ENCODE data around the gene RPS19BP1. TPM values are rescaled to one million over a fixed set of nuclear protein-coding genes. Genes with fewer than 3 reads are reported as not detected.
A peak's percentile ranks its signal among the peaks of the same experiment; 100 is the strongest.

RPS19BP1 gene
- total RNA-seq, 1 donor from 2014 or later, result 47.9 TPM

- H3K36me3 Mint-ChIP-seq (ENCODE audit: low read depth), result peaks cover 35% of the 10 kb centered on the region
- no peaks in the 10 kb centered on the region for H3K27me3 Mint-ChIP-seq (ENCODE audit: low read depth)
- peak overlapping the region; percentile 99 for H3K27ac Mint-ChIP-seq (ENCODE audit: unreplicated experiment)
- no peak for DNase-seq (ENCODE audit: low spot score)
- TF ChIP-seq, protein P1, sequence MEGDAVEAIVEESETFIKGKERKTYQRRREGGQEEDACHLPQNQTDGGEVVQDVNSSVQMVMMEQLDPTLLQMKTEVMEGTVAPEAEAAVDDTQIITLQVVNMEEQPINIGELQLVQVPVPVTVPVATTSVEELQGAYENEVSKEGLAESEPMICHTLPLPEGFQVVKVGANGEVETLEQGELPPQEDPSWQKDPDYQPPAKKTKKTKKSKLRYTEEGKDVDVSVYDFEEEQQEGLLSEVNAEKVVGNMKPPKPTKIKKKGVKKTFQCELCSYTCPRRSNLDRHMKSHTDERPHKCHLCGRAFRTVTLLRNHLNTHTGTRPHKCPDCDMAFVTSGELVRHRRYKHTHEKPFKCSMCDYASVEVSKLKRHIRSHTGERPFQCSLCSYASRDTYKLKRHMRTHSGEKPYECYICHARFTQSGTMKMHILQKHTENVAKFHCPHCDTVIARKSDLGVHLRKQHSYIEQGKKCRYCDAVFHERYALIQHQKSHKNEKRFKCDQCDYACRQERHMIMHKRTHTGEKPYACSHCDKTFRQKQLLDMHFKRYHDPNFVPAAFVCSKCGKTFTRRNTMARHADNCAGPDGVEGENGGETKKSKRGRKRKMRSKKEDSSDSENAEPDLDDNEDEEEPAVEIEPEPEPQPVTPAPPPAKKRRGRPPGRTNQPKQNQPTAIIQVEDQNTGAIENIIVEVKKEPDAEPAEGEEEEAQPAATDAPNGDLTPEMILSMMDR (IDR thresholded peaks at IDR 0.05), result no peak
- no peaks in the 10 kb centered on the region for H3K9me3 Mint-ChIP-seq (ENCODE audit: low read depth)
- H3K4me3 Mint-ChIP-seq (ENCODE audit: unreplicated experiment), result peak overlapping the region; percentile 90
- peaks cover 39% of the 10 kb centered on the region for H3K4me1 Mint-ChIP-seq (ENCODE audit: low read depth)
Measured at GRCh38 chr22:39518996-39519680, 13.4 kb downstream of the RPS19BP1 start.

DNA sequence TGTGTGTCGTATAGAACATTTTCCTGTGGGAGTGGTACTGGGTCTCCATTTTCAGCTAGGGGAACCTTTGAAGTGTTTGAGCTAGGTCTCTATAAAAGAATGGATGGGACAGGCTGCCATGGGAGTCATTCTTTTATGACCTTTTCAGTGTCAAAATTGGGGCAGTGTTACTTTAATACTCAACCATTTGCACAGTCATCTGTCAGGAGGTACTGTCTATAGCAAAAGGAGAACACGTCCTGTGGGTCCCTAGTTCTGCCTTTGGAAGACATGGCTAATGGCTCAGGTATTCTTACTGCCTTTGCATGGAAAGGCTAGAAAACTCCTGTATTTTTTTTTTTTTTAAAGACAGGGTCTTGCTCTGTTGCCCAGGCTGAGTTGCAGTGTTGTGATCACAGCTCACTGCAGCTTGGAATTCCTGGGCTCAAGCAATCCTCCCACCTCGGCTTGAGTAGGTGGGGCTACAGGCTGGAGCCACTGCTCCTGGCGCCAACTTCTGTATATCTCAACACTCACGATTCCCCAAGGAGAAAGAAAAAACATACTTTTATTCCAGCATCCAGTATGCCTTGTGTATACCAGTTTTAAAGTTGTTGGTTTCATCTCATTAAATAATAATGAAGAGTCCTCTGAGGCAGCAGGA lies 14.3 kb downstream of the RPS19BP1 start:
- no peak for DNase-seq (ENCODE audit: low spot score)

GRCh38 chr22:39517470-39517869 lies 15.1 kb downstream of the RPS19BP1 start:
- Mint-ChIP-seq H3K27me3 (ENCODE audit: low read depth) (no peaks in the 10 kb centered on the region), H3K36me3 (ENCODE audit: low read depth) (peaks cover 32% of the 10 kb centered on the region), H3K4me3 (ENCODE audit: unreplicated experiment) (no peak overlapping the region), H3K9me3 (ENCODE audit: low read depth) (no peaks in the 10 kb centered on the region), H3K4me1 (ENCODE audit: low read depth) (peaks cover 28% of the 10 kb centered on the region), H3K27ac (ENCODE audit: unreplicated experiment) (peak overlapping the region; percentile 67)
- DNase-seq (ENCODE audit: low spot score), result no peak
- TF ChIP-seq, protein P1 (IDR thresholded peaks at IDR 0.05), result no peak

More for the DNA sequence above, 14.3 kb downstream of the RPS19BP1 start:
- Mint-ChIP-seq H3K27ac (ENCODE audit: unreplicated experiment) (peak overlapping the region; percentile 99), H3K4me3 (ENCODE audit: unreplicated experiment) (peak overlapping the region; percentile 90), H3K4me1 (ENCODE audit: low read depth) (peaks cover 36% of the 10 kb centered on the region), H3K9me3 (ENCODE audit: low read depth) (no peaks in the 10 kb centered on the region), H3K27me3 (ENCODE audit: low read depth) (no peaks in the 10 kb centered on the region), H3K36me3 (ENCODE audit: low read depth) (peaks cover 34% of the 10 kb centered on the region)
- TF ChIP-seq, protein P1 (IDR thresholded peaks at IDR 0.05), result no peak

GRCh38 chr22:39515266-39516050 lies 17.1 kb downstream of the RPS19BP1 start:
- peaks cover 18% of the 10 kb centered on the region for H3K4me1 Mint-ChIP-seq (ENCODE audit: low read depth)
- TF ChIP-seq, protein P1 (IDR thresholded peaks at IDR 0.05), result no peak
- H3K9me3 Mint-ChIP-seq (ENCODE audit: low read depth), result no peaks in the 10 kb centered on the region
- no peak overlapping the region for H3K4me3 Mint-ChIP-seq (ENCODE audit: unreplicated experiment)
- no peaks in the 10 kb centered on the region for H3K27me3 Mint-ChIP-seq (ENCODE audit: low read depth)
- H3K27ac Mint-ChIP-seq (ENCODE audit: unreplicated experiment), result no peak overlapping the region
- peaks cover 18% of the 10 kb centered on the region for H3K36me3 Mint-ChIP-seq (ENCODE audit: low read depth)
- DNase-seq (ENCODE audit: low spot score), result no peak

DNA sequence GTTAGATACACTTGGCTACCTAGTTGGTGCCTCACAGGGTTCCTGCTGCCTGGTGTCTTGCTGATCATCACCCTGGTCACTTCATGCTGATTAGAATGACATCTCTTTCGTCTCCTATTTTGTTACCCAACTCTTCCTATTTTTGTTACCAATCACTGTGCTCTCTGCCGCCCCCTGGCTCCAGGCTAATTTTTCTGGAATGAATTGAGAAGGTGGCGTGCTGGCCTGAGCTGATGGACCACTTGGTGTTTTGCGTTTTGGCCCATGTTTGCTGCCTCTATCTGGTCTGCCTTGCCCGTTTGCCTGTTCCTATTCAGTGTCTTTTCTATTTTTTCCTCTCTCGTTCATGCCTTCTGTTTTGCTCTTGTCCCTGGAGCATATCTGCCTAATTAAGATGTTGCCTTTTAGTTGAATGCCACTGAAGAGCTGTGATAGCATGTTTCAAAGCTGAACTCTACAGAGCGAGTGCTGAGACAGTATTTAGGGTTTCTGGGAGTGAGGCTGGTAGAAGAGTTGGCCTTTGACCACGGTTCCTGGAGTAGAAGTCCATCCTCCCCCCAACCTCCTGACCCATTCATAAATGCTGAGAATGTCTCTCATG lies 18.1 kb downstream of the RPS19BP1 start:
- TF ChIP-seq, protein P1 (IDR thresholded peaks at IDR 0.05), result peak; percentile 85
- Mint-ChIP-seq H3K27me3 (ENCODE audit: low read depth) (no peaks in the 10 kb centered on the region), H3K4me1 (ENCODE audit: low read depth) (peaks cover 18% of the 10 kb centered on the region), H3K4me3 (ENCODE audit: unreplicated experiment) (no peak overlapping the region), H3K36me3 (ENCODE audit: low read depth) (peaks cover 19% of the 10 kb centered on the region), H3K27ac (ENCODE audit: unreplicated experiment) (no peak overlapping the region), H3K9me3 (ENCODE audit: low read depth) (no peaks in the 10 kb centered on the region)
- no peak for DNase-seq (ENCODE audit: low spot score)

Measured in chondrocyte (in vitro differentiated cells).